HG03139 (cell line): ENCODE results near the gene UTP14C.
"Not testable (repeated sequence)": the region's sequence is repeated elsewhere in the genome, so short reads cannot be mapped to it uniquely, and the experiment has no call there.

Source experiments
- ATAC-seq: cut with Tn5 transposase; IDR thresholded peaks from one replicate; pipeline ENCODE4 v1.9.1; 2021; ENCODE audit not compliant: unreplicated experiment

Gene UTP14C, protein sequence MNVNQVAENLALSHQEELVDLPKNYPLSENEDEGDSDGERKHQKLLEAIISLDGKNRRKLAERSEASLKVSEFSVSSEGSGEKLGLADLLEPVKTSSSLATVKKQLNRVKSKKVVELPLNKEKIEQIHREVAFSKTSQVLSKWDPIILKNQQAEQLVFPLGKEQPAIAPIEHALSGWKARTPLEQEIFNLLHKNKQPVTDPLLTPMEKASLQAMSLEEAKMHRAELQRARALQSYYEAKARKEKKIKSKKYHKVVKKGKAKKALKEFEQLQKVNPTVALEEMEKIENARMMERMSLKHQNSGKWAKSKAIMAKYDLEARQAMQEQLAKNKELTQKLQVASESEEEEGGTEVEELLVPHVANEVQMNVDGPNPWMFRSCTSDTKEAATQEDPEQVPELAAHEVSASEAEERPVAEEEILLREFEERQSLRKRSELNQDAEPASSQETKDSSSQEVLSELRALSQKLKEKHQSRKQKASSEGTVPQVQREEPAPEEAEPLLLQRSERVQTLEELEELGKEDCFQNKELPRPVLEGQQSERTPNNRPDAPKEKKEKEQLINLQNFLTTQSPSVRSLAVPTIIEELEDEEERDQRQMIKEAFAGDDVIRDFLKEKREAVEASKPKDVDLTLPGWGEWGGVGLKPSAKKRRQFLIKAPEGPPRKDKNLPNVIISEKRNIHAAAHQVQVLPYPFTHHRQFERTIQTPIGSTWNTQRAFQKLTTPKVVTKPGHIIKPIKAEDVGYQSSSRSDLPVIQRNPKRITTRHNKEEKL

GRCh38 chr13:52024481-52024880 lies at the start of gene UTP14C:
Gene UTP14C, plus strand, starts transcription at chr13:52024691. Its CDS starts 4,114 bp downstream, at chr13:52028805.
- ATAC-seq: no peak

DNA sequence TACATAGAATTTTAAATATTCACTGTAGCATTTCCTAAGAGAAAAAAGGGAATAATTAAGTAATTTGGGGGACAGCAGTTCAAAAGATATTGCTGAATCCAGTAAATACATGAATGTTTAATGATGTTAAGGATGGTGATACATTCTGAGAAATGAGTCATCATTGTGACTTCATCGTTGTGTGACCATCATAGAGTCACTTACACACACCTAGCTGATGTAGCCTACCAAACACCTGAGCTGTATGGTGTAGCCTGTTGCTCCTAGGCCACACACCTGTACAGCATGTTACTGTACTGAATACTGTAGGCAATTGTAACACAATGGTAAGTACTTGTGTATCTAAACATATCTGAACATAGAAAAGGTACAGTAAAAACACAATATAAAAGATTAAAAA lies 48.1 kb upstream of the UTP14C start:
- no peak for ATAC-seq

GRCh38 chr13:51976890-51977289 lies 47.6 kb upstream of the UTP14C start:
- ATAC-seq: no peak

- ATAC-seq: no peak
Observed at GRCh38 chr13:51977625-51978024, 46.9 kb upstream of the UTP14C start.

DNA sequence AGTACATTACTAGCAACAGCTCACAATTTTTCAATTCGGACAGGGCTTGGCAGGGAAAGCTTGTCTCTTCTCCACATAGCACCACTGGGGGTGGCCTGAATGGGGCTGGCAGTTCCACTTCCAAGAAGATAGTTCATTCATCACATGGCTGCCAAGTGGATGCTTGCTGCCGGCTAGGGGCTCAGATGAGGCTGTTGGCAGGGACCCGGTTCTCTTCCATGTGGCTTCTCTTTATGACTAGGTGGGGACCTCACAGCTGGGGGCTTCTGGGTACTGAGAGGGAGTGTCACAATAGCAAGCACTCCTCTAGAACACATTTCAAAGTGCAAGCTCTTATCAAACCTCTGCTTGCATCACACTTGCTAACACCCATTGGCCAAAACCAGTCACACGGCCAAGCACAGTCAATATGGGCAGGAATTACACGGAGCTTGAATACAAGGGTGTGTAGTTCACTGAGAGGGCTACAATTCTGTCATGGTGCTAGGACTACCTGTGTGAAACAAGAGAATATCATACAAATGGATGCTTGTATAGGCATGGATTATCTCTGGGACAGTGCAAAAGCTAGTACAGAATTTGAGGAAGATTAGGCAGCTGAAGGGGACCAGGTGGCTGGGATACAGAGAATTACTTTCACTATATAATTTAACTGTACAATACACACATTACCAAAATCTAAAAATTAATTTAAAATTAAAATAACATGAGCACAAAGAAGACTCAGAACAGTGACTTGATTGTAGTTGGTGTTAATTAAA lies 45.5 kb upstream of the UTP14C start:
- ATAC-seq: no peak

DNA sequence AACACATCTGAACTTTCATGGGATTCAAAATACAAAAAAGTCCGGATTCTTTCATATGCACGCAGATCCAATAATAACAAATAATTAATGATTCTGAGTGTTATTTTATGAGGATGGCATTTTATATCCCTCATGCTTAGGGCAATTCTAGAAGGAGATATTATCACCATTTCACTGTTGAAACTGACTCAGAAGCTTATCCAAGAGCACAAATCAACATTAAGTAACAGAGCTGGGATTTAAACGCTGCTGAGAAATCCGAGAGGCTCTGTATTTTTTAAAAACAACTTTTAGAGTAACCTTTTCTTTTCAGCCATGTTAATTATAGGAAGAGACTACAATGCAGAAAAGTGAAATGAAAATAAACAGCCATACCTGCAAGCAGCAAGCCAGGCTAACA lies 43.6 kb upstream of the UTP14C start:
- no peak for ATAC-seq

GRCh38 chr13:51981355-51981754 lies 43.1 kb upstream of the UTP14C start:
- no peak for ATAC-seq

- not testable (repeated sequence) for ATAC-seq
Observed at GRCh38 chr13:51983292-51983691, 41.2 kb upstream of the UTP14C start.

DNA sequence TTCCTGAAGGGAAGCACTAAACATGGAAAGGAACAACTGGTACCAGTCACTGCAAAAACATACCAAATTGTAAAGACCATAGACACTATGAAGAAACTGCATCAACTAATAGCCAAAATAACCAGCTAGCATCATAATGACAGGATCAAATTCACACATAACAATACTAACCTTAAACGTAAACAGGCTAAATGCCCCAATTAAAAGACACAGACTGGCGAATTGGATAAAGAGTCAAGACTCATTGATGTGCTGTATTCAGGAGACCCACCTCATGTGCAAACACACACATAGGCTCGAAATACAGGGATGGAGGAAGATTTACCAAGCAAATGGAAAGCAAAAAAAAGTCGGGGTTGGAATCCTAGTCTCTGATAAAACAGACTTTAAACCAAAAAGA lies 39.6 kb upstream of the UTP14C start:
- ATAC-seq: not testable (repeated sequence)

- no peak for ATAC-seq
Observed at GRCh38 chr13:51988988-51989618, 35.4 kb upstream of the UTP14C start.

- ATAC-seq: no peak
Observed at GRCh38 chr13:51993713-51994112, 30.8 kb upstream of the UTP14C start.

DNA sequence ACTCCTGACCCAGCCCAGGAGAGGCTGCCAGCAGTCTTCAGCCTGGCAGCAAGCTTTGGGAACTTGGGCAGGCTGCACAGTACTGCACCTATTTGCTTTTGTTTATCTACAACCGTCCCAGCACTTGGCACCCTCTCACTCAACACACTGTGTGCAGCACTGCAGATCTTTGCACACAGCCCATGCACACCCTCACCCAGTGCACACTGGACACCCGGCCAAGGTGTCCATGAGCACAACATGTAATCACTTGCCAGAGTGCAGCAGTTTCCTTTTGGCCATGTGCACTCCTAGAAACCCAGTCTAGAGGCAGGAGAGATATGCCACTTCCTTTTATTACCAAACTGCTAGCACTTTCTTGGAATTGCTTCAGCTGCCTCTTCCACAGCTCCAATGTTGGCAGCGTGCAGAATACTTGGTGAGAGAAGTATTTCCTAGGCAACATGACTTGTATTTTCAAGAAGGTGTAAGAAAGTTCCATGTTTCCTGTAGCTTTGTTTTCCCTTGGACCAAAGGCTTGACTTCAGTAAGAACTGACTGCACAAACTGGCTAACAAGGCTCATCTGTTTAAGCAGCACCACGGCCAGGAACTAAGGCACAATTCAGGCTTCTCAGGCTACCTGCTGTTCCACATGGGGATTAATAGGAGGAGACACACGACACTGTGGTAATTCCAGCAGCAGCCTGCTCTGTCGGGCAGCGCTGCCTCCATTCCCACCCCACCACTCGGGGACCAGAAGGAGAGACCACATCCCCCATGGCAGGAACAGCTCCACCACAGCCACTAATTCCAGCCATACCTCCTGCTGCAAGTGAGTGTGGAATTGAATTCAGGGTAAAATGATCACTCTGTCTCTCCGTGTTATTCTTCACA lies 28.6 kb upstream of the UTP14C start:
- no peak for ATAC-seq

DNA sequence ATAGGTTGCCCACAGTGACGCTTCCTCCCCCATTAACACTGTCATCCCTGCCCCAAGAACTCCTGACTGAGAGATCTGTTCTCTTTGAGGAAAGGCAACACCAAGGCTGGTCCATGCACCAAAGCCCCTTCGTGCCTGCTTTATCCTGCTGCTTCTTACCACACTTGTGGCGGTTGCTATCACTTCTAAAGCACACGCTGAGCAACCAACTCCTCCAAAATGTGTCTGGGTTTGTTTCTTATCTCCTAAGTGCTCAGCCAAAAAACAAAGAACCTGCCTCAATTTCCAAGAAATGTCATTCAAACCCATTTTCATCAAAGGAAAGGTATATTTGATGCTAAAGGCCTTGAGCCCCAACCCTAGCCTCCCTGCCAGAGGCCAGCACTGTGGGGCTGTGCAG lies 27.9 kb upstream of the UTP14C start:
- no peak for ATAC-seq

DNA sequence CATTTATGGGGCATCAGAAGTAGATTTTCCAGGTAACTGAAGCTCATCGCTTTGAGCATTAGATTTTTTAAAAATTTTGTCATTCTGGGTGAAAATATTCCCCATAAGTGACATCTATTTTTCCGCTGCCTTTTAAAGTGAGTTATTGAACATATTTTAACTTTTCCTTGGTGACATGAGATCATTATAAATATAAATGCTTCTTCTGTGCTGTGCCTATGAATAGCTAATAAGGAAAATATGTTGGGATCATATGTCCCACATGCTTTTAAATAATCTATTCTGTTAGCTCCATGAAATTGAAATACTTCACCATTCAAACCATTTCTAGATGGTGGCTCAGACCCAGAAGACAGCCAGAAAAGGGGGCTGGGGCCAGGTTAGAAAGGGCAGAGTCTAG lies 27.3 kb upstream of the UTP14C start:
- ATAC-seq: no peak

- no peak for ATAC-seq
Observed at GRCh38 chr13:51997641-51998330, 26.7 kb upstream of the UTP14C start.

- ATAC-seq: no peak
Observed at GRCh38 chr13:51998723-51999509, 25.6 kb upstream of the UTP14C start.

DNA sequence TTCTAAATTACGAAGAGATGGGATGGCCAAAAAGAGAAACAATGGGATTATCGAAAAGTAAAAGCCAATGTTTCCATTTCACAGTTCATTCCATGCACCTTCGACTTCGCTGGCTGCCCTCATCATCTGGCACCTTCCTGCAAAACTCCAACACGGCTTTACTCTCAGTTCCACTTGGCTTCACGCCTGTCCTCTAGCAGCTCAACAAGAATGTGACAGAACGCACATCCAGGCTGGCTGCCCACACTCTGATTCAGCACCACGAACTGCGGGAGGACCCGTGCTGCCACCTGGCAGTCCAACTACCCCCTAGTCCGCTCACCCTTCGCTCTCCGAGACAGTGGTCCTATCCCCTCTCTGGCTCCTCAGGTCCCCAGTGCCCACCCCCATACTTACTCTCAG lies 25.0 kb upstream of the UTP14C start:
- no peak for ATAC-seq

- ATAC-seq: no peak
Observed at GRCh38 chr13:51999921-52000320, 24.6 kb upstream of the UTP14C start.
